Upper lobe of left lung (tissue), 4 donors: Measurements from ENCODE around the gene CCDC106.

Experiments
- POLR2AphosphoS5 ChIP-seq, 2 donors: sonication (generic); formaldehyde crosslinking; IDR thresholded peaks; one replicate each; pipeline ENCODE4 v1.5.1; 2017; ENCODE audit warnings: antibody characterized with exemption in 2 of 2
- TF ChIP-seq, protein P1 (sequence below), 6 experiments: fragments of 450-650 bp in 4 of 6; fragments of 200-600 bp in 2 of 6; sonication (generic) in 2 of 6; IDR thresholded peaks; one replicate each; pipeline ENCODE4 v1.5.1; 2016 to 2019; ENCODE audit warnings: antibody characterized with exemption in 6 of 6

- TF ChIP-seq POLR2AphosphoS5 (IDR thresholded peaks at IDR 0.05): no peak
- TF ChIP-seq, protein P1, sequence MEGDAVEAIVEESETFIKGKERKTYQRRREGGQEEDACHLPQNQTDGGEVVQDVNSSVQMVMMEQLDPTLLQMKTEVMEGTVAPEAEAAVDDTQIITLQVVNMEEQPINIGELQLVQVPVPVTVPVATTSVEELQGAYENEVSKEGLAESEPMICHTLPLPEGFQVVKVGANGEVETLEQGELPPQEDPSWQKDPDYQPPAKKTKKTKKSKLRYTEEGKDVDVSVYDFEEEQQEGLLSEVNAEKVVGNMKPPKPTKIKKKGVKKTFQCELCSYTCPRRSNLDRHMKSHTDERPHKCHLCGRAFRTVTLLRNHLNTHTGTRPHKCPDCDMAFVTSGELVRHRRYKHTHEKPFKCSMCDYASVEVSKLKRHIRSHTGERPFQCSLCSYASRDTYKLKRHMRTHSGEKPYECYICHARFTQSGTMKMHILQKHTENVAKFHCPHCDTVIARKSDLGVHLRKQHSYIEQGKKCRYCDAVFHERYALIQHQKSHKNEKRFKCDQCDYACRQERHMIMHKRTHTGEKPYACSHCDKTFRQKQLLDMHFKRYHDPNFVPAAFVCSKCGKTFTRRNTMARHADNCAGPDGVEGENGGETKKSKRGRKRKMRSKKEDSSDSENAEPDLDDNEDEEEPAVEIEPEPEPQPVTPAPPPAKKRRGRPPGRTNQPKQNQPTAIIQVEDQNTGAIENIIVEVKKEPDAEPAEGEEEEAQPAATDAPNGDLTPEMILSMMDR (IDR thresholded peaks at IDR 0.05): no peak
These were observed 7.6 kb downstream of the CCDC106 start for GRCh38 chr19:55655648-55656040.
